Transverse colon (tissue), 4 donors: ENCODE data around the gene FAF2. TPM values are rescaled to one million over a fixed set of nuclear protein-coding genes. Genes with fewer than 3 reads are reported as not detected.

Experiments used
- DNase-seq: peaks from one replicate; pipeline ENCODE4 v3.0.0-alpha.2; 2019
- H3K27ac ChIP-seq, 4 donors: fragments of 200-600 bp; sonication (generic); 2 replicates each; pipeline ENCODE4 v1.5.1; 2016 to 2018; ENCODE audit warnings: inconsistent platforms in 4 of 4
- H3K27me3 ChIP-seq: fragments of 200-600 bp; sonication (generic); 2 replicates; pipeline ENCODE4 v1.5.1; 2017; ENCODE audit warnings: inconsistent platforms
- H3K36me3 ChIP-seq, 4 donors: fragments of 200-600 bp; sonication (generic); 2 replicates each; pipeline ENCODE4 v1.5.1; 2017 to 2019; ENCODE audit warnings: inconsistent platforms in 4 of 4
- H3K4me1 ChIP-seq, 4 donors: fragments of 200-600 bp; sonication (generic); 2 replicates each; pipeline ENCODE4 v1.5.1; 2017 to 2020; ENCODE audit warnings: inconsistent platforms in 4 of 4
- H3K4me3 ChIP-seq, 4 donors: fragments of 200-600 bp; sonication (generic); 1 replicate in 1 of 4; 2 replicates in 3 of 4; pipeline versions ENCODE4 v1.5.1 to v1.6.1; 2017 to 2019; ENCODE audit warnings: inconsistent platforms in 4 of 4
- H3K9me3 ChIP-seq, 2 donors: fragments of 200-600 bp; sonication (generic); 2 replicates each; pipeline ENCODE4 v1.5.1; 2017 to 2019; ENCODE audit warnings: inconsistent platforms in 2 of 2
- CTCF ChIP-seq, 5 experiments: fragments of 200-600 bp in 3 of 5; fragments of 450-650 bp in 2 of 5; sonication (generic) in 3 of 5; IDR thresholded peaks; 1 replicate in 2 of 5; 2 replicates in 3 of 5; pipeline ENCODE4 v1.5.1; 2016 to 2017; ENCODE audit warnings: antibody characterized with exemption in 5 of 5, inconsistent platforms in 3 of 5, mild to moderate bottlenecking in 2 of 5, moderate library complexity in 1 of 5
- EP300 ChIP-seq: sonication (generic); formaldehyde crosslinking; IDR thresholded peaks from one replicate; pipeline ENCODE4 v1.6.1; 2017; ENCODE audit warnings: antibody characterized with exemption, low read depth
- POLR2A ChIP-seq: fragments of 450-650 bp; IDR thresholded peaks from one replicate; pipeline ENCODE4 v1.6.1; 2016; ENCODE audit warnings: antibody characterized with exemption, mild to moderate bottlenecking, moderate library complexity
- POLR2AphosphoS5 ChIP-seq, 3 donors: sonication (generic); formaldehyde crosslinking; IDR thresholded peaks; one replicate each; pipeline ENCODE4 v1.6.1; 2016; ENCODE audit warnings: antibody characterized with exemption in 3 of 3
- WGBS, 2 donors: methylation state at CpG; one replicate each; pipeline ENCODE4 v1.1.5; 2018; ENCODE audit warnings: low coverage in 1 of 2; 5-methylcytosine and 5-hydroxymethylcytosine counted together
- in situ Hi-C, 4 donors: fragments of 200-750 bp; cut with MboI; loops; one replicate each; pipeline versions ENCODE4 v1.15.0 to v1.15.1; 2017; ENCODE audit warnings: low sequenced_read_pairs in 3 of 4, low pct_ligation_motif_present in 1 of 4, low pct_unique_long_range_greater_than_20kb in 1 of 4
- intact Hi-C: fragments of 100-400 bp; cut with DNase I; formaldehyde crosslinking; loops from one replicate; pipeline ENCODE4 v1.15.1; 2023; ENCODE audit warnings: low total_unique reads
- total RNA-seq, 4 donors: library from RNA; depleted of rRNA; stranded (reverse); fragments of >200 nt; gene quantifications; one replicate each; pipeline ENCODE4 v1.1.0, GENCODE V29; 2016

FAF2 gene
- total RNA-seq, 4 donors from 2014 or later: 3.8 to 32.4 (median 26.5) TPM

GRCh38 chr5:176542135-176542595, 94.0 kb downstream of the FAF2 start:
- Histone ChIP-seq H3K27me3 (no peaks in the 10 kb centered on the region), H3K4me1 (peaks cover 8 to 47% (median 42%) of the 10 kb centered on the region in 4 donors), H3K9me3 (no peaks in the 10 kb centered on the region), H3K4me3 (peak overlapping the region; percentile 68 to 91 (median 82)), H3K27ac (peak overlapping the region; percentile 96 to 97 (median 97)), H3K36me3 (no peaks in the 10 kb centered on the region)
- DNase-seq: peak; percentile 82
- intact Hi-C loops (no loop called here), in situ Hi-C loops (no loop called here)
- no peak for TF ChIP-seq EP300
- peak in 1 of 5 experiments; percentile 5 for TF ChIP-seq CTCF (IDR thresholded peaks at IDR 0.05)
- no peak for TF ChIP-seq POLR2A
- peak; percentile 61 to 68 (median 62) for TF ChIP-seq POLR2AphosphoS5 (IDR thresholded peaks at IDR 0.05)
- 35% methylated on average over 16 of the region's 16 CpGs; no CpG with 5 or more reads in 1 of the 2 donors for WGBS, 2 donors

DNA sequence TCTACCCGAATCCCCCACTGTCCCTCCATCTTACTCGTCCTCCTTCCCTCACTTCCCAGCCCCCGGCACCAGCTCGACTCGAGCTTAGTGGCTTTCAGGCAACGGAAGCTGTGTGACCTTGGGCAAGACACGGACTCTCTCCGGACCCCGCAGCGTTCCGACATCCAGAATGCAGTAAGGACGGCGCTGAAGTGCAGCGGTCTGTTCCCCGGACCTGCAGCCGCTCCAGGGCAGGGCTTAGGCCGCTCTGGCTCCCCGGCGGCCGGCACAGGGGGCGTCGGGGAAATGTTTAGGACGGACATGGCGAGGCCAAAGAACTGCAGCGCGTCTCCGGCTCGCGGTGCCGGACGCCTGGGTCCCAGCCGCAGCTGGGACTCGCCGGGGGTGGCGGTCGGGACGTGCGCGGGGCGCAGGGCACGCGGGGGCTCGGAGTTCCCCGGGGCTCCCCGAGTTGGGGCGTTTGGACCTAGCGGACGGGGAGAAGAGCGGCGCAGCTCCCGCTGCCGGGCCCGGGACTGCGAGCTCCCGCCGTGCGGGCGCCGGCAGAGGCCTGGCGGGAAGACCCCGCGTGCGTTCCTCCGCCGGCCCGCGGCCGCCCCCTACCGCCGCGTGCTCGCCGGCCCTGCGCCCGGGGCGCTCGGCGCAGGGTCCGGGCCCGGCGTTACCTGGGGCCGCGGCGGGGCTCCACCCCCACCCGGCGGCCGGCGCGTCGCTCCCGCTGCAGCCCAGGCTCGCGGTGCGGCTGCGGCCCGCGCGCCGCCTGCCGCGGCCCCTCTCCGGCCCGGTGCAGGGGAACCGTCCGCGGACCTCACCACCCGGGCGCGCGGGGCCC, 94.6 kb downstream of the FAF2 start:
- Histone ChIP-seq H3K4me3 (peak overlapping the region; percentile 75 to 91 (median 82)), H3K27me3 (no peaks in the 10 kb centered on the region), H3K27ac (peak overlapping the region; percentile 96 to 97 (median 97)), H3K36me3 (no peaks in the 10 kb centered on the region), H3K9me3 (no peaks in the 10 kb centered on the region), H3K4me1 (peaks cover 8 to 53% (median 47%) of the 10 kb centered on the region in 4 donors)
- in situ Hi-C loops (no loop called here), intact Hi-C loops (no loop called here)
- no peak for DNase-seq
- WGBS, 2 donors: 1 to 10% methylated on average over 2 to 61 of the region's 110 CpGs
- TF ChIP-seq POLR2A (peak; percentile 67), POLR2AphosphoS5 (IDR thresholded peaks at IDR 0.05) (peak in 1 of 3 donors; percentile 5), CTCF (IDR thresholded peaks at IDR 0.05) (peak in 2 of 5 experiments; percentile 5 to 14), EP300 (no peak)

GRCh38 chr5:176543428-176544182, 95.4 kb downstream of the FAF2 start:
- Histone ChIP-seq H3K4me1 (peaks cover 11 to 55% (median 49%) of the 10 kb centered on the region in 4 donors), H3K27ac (peak overlapping the region; percentile 96 to 97 (median 97)), H3K27me3 (no peaks in the 10 kb centered on the region), H3K36me3 (no peaks in the 10 kb centered on the region), H3K4me3 (peak overlapping the region; percentile 75 to 91 (median 82)), H3K9me3 (no peaks in the 10 kb centered on the region)
- in situ Hi-C loops: no loop called here
- TF ChIP-seq POLR2AphosphoS5 (IDR thresholded peaks at IDR 0.05) (peak; percentile 82 to 95 (median 94)), EP300 (no peak), POLR2A (peak; percentile 88), CTCF (IDR thresholded peaks at IDR 0.05) (peak in 1 of 5 experiments; percentile 9)
- WGBS, 2 donors: 1% methylated on average over 28 of the region's 63 CpGs; no CpG with 5 or more reads in 1 of the 2 donors
- DNase-seq: peak; percentile 88
- intact Hi-C loops: no loop called here

DNA sequence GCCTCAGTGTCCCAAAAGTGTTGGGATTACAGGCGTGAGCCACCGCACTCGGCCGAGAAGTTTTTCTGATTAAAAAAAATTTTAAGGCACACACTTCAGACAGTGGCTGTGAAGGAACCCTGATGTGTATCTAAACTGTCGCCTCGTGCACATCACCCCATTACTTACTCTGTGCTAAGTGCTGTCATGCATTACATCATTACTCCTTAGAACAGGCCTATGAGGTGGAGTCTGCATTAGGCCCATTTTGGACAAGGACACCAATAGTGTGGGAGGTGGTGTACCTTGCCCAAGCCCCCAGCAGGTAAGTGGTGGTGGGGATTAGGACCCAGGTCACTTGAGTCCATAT, 97.2 kb downstream of the FAF2 start:
- H3K27me3 ChIP-seq: no peaks in the 10 kb centered on the region
- no peaks in the 10 kb centered on the region for H3K9me3 ChIP-seq
- WGBS, 2 donors: 90% methylated on average over 6 of the region's 6 CpGs; no CpG with 5 or more reads in 1 of the 2 donors
- intact Hi-C loops: no loop called here
- H3K4me3 ChIP-seq: peak overlapping the region in 1 of 4 donors; percentile 34
- DNase-seq: no peak
- no peak for TF ChIP-seq POLR2AphosphoS5 (IDR thresholded peaks at IDR 0.05)
- TF ChIP-seq EP300: no peak
- TF ChIP-seq POLR2A: no peak
- no peak for TF ChIP-seq CTCF (IDR thresholded peaks at IDR 0.05)
- no peaks in the 10 kb centered on the region for H3K36me3 ChIP-seq
- peak overlapping the region; percentile 96 to 97 (median 97) for H3K27ac ChIP-seq
- peaks cover 11 to 67% (median 64%) of the 10 kb centered on the region in 4 donors for H3K4me1 ChIP-seq
- in situ Hi-C loops: no loop called here
